ENCODE measurements around the gene PSMB2.

- no peak for TF ChIP-seq MYNN (tag by site-specific recombination; IDR thresholded peaks at IDR 0.05; ENCODE audit: borderline replicate concordance)
- TF ChIP-seq ZNF660 (tag by site-specific recombination; IDR thresholded peaks at IDR 0.05), result no peak
- TF ChIP-seq, protein P1, sequence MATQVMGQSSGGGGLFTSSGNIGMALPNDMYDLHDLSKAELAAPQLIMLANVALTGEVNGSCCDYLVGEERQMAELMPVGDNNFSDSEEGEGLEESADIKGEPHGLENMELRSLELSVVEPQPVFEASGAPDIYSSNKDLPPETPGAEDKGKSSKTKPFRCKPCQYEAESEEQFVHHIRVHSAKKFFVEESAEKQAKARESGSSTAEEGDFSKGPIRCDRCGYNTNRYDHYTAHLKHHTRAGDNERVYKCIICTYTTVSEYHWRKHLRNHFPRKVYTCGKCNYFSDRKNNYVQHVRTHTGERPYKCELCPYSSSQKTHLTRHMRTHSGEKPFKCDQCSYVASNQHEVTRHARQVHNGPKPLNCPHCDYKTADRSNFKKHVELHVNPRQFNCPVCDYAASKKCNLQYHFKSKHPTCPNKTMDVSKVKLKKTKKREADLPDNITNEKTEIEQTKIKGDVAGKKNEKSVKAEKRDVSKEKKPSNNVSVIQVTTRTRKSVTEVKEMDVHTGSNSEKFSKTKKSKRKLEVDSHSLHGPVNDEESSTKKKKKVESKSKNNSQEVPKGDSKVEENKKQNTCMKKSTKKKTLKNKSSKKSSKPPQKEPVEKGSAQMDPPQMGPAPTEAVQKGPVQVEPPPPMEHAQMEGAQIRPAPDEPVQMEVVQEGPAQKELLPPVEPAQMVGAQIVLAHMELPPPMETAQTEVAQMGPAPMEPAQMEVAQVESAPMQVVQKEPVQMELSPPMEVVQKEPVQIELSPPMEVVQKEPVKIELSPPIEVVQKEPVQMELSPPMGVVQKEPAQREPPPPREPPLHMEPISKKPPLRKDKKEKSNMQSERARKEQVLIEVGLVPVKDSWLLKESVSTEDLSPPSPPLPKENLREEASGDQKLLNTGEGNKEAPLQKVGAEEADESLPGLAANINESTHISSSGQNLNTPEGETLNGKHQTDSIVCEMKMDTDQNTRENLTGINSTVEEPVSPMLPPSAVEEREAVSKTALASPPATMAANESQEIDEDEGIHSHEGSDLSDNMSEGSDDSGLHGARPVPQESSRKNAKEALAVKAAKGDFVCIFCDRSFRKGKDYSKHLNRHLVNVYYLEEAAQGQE (tag by site-specific recombination; IDR thresholded peaks at IDR 0.05), result no peak
- no peak for TF ChIP-seq CTCF (tag by site-specific recombination; IDR thresholded peaks at IDR 0.05)
- TF ChIP-seq ZNF423 (tag by site-specific recombination; IDR thresholded peaks at IDR 0.05), result no peak
- no peak for TF ChIP-seq SETDB1 (IDR thresholded peaks at IDR 0.05; ENCODE audit: insufficient read length, low read length)
- TF ChIP-seq, protein P2, sequence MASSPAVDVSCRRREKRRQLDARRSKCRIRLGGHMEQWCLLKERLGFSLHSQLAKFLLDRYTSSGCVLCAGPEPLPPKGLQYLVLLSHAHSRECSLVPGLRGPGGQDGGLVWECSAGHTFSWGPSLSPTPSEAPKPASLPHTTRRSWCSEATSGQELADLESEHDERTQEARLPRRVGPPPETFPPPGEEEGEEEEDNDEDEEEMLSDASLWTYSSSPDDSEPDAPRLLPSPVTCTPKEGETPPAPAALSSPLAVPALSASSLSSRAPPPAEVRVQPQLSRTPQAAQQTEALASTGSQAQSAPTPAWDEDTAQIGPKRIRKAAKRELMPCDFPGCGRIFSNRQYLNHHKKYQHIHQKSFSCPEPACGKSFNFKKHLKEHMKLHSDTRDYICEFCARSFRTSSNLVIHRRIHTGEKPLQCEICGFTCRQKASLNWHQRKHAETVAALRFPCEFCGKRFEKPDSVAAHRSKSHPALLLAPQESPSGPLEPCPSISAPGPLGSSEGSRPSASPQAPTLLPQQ (tag by site-specific recombination; IDR thresholded peaks at IDR 0.05), result no peak
- no peak for TF ChIP-seq ZNF704 (tag by site-specific recombination; IDR thresholded peaks at IDR 0.05)
- no peak for TF ChIP-seq ZNF433 (tag by site-specific recombination; IDR thresholded peaks at IDR 0.05; ENCODE audit: low read depth)
- TF ChIP-seq ZNF175 (tag by site-specific recombination; IDR thresholded peaks at IDR 0.05), result no peak
- no peak for TF ChIP-seq OSR2 (tag by site-specific recombination; IDR thresholded peaks at IDR 0.05)
- no peak for TF ChIP-seq ZNF121 (tag by site-specific recombination; IDR thresholded peaks at IDR 0.05)
Observed at GRCh38 chr1:35559317-35559944, 81.9 kb downstream of the PSMB2 start.

Data from HEK293 (cell line).